HG02973 (cell line): ENCODE data around the gene PPP6C.
"Not testable (repeated sequence)": the region's sequence is repeated elsewhere in the genome, so short reads cannot be mapped to it uniquely, and the experiment has no call there.

Experiments used
- ATAC-seq: cut with Tn5 transposase; IDR thresholded peaks from one replicate; pipeline ENCODE4 v1.9.1; 2021; ENCODE audit warnings: moderate library complexity; ENCODE audit not compliant: unreplicated experiment

Gene PPP6C

GRCh38 chr9:125189361-125190289 lies at the start of gene PPP6C:
TSS of gene PPP6C (minus strand) at chr9:125189803. CDS start at chr9:125189718, 85 bp downstream.
- ATAC-seq, result peak; percentile 95

GRCh38 chr9:125238915-125239446 lies 49.4 kb upstream of the PPP6C start:
- ATAC-seq, result no peak

- no peak for ATAC-seq
These were observed 48.7 kb upstream of the PPP6C start for GRCh38 chr9:125238127-125238914.

DNA sequence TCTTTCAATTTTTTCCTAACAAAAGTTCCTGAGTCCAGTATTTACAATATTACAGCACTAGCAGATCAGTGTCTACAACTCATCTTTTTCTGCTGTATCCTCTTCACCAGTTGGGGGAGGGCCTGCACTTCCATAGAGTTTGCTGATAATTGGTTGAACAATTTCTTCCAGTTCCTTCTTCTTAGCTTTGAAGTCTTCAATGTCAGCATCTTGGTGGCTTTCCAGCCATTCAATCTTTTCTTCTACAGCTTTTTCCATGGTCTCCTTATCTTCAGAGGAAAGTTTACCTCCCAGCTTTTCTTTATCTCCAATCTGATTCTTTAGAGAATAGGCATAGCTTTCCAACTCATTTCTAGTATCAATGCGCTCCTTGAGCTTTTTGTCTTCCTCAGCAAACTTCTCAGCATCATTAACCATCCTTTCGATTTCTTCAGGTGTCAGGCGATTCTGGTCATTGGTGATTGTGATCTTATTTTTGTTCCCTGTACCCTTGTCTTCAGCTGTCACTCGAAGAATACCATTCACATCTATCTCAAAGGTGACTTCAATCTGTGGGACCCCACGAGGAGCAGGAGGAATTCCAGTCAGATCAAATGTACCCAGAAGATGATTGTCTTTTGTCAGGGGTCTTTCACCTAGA lies 47.0 kb upstream of the PPP6C start:
- ATAC-seq, result not testable (repeated sequence)

GRCh38 chr9:125235804-125236519 lies 46.4 kb upstream of the PPP6C start:
- ATAC-seq, result no peak

- ATAC-seq, result not testable (repeated sequence)
These were observed 44.5 kb upstream of the PPP6C start for GRCh38 chr9:125234099-125234498.

- ATAC-seq, result no peak
These were observed 44.1 kb upstream of the PPP6C start for GRCh38 chr9:125233678-125234077.

DNA sequence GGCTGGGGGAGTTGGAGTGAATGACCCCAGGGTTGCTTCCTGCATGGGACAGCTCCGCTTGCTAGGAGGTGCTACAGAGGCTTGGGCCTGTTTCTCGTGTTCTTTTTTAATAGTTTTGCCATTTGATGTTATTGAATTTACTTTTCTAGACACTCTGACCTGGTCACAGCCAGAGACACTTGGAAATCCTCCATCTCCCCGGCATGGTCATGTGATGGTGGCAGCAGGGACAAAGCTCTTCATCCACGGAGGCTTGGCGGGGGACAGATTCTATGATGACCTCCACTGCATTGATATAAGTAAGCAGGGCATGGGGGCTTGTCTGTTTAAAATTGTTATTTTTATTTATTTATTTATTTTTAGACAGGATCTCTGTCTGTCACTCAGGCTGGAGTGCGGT lies 38.2 kb upstream of the PPP6C start:
- ATAC-seq, result no peak

GRCh38 chr9:125224858-125225257 lies 35.3 kb upstream of the PPP6C start:
- not testable (repeated sequence) for ATAC-seq

DNA sequence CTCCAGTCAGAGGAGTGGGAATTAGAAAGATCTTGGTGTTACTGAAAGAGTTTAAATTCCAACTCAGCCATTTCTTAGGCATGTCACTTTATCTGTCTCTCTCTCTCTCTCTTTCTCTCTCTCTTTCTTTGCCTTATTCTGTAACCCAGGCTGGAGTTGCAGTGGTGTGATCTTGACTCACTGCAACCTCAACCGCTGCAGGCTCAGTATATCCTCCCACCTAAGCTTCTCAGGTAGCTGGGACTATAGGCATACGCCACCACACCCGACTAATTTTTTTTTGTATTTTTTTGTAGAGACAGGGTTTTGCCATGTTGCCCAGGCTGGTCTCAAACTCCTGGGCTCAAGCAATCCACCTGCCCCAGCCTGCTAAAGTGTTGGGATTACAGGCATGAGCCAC lies 29.0 kb upstream of the PPP6C start:
- ATAC-seq, result no peak

DNA sequence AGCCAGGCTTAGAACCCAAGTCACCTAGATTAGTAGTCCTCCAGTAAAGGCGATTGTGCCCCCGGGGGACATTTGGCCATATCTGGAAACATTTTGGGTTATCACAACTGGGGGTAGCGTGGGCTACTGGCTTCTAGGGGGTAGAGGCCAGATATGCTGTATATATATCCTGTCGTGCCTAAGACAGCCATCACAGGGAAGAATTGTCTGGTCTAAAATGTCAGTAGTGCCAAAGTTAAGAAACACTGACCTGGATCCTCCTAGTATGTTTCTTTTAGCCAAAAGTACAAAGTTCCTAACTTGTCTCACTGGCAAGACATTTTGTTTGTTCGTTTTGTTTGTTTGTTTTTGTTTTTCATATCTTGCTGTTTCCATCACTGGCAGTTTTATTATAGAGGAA lies 24.6 kb upstream of the PPP6C start:
- no peak for ATAC-seq

- no peak for ATAC-seq
These were observed 14.9 kb upstream of the PPP6C start for GRCh38 chr9:125204477-125204876.

GRCh38 chr9:125202846-125203618 lies 13.4 kb upstream of the PPP6C start:
- ATAC-seq, result no peak

DNA sequence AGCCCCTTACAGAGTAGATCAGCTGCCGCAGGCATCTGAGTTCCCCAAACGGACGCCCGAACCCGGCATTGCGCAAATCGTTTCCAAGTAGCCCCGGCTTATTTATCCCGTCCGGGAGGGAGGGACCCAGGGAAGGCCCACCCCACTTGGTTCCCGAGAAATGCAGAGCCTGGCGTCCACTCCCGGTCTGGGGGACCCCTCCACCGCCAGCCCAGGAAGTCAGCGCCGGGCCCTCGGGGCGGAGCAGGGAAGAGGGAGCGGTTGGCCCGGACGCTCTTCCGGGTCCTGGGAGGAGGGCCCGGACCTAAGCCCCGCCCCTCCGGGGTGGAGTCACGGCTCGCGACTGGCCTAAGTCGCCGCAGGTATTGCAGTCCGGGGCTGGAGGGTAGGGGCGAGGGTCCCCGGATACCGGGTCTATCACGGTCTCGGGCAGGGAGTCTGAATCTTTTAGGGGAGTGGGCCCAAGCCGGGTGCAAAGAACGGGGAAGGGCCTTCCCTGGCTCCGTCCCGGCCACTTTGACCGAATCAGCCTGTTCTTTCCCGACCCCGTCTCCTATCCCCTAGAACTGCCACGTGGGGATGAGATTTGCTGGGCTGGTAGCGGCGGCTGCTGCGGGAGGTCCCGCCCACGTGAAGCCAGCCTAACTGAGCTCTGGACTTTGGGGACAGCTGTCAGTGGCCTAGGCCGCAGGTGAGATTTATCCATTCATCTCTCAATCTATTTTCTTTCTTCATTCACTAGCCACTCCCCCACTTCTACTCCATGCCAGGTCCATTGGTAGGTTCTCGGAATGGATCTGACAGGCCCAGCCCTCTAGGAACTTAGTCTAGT lies 10.8 kb upstream of the PPP6C start, which contains the start of gene RABEPK:
Gene RABEPK, plus strand, starts transcription at position 327 of the 832 bp plus-strand sequence. CDS start 2,472 bp downstream, outside the sequence.
- ATAC-seq, result peak; percentile 98

- not testable (repeated sequence) for ATAC-seq
These were observed 6.0 kb upstream of the PPP6C start for GRCh38 chr9:125195591-125195990.

DNA sequence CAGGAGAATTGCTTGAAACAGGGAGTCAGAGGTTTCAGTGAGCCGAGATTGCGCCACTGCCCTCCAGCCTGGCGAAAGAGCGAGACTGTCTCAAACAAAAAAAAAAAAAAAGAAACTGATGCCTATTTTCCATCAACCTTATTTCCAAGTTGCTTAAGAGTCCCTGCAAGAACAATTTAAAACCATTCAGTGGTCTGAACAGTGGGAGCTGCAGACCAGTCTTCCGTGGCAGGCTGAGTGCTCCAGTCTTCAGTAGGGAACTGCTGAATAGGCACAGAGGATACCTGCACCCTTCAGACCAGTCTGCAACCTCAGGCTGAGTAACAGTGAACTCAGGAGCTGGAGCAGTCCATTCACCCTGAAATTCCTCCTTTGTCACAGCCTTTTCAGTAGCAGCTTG lies 4.9 kb upstream of the PPP6C start:
- ATAC-seq, result not testable (repeated sequence)

DNA sequence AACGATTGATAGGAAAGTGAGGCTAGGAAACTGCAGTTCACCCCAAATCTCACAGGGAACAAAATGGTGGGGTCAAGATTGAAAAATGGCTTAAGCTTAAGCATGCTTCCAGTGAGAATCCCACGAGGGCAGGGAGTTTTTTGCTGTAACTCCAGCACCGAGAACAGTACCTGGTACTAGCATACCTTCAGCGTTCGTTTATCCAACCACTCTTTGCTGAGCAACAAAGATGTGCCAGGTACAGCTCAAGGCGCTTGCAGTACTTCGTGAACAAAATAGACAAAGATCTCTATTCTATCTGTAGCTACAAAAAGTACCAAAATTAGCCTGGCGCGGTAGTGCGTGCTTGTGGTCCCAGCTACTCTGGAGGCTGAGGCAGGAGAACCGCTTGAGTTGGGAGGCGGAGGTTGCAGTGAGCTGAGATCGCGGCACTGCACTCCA lies 778 bp upstream of the PPP6C start:
- no peak for ATAC-seq

DNA sequence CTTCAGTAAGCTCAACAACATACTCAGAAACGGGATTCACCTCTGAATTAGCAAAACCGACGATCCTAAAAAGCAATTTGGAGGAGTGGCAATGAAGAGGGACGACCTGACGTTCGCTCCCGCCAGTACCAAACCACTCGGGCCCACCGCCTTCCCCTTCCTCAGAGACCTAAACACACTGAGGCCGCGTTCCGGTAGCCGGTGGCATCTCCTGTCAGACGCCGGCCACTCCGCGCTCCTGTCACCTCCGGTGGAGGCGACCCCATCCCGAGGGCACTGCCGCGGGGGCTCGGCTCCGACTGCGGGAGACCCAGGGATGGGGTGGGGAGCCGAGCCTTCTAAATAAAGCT lies 617 bp downstream of the PPP6C start:
- ATAC-seq, result peak; percentile 17

GRCh38 chr9:125183561-125183960 lies 6.0 kb downstream of the PPP6C start:
- no peak for ATAC-seq
